T-helper 1 cell (primary cell): ENCODE measurements around the gene TGM2.
"Not testable (repeated sequence)": the region's sequence is repeated elsewhere in the genome, so short reads cannot be mapped to it uniquely, and the experiment has no call there.

Experiments
- DNase-seq, 5 donors: peaks; one replicate each; pipeline ENCODE4 v3.0.0-alpha.2; 2012 to 2020

Gene TGM2

DNA sequence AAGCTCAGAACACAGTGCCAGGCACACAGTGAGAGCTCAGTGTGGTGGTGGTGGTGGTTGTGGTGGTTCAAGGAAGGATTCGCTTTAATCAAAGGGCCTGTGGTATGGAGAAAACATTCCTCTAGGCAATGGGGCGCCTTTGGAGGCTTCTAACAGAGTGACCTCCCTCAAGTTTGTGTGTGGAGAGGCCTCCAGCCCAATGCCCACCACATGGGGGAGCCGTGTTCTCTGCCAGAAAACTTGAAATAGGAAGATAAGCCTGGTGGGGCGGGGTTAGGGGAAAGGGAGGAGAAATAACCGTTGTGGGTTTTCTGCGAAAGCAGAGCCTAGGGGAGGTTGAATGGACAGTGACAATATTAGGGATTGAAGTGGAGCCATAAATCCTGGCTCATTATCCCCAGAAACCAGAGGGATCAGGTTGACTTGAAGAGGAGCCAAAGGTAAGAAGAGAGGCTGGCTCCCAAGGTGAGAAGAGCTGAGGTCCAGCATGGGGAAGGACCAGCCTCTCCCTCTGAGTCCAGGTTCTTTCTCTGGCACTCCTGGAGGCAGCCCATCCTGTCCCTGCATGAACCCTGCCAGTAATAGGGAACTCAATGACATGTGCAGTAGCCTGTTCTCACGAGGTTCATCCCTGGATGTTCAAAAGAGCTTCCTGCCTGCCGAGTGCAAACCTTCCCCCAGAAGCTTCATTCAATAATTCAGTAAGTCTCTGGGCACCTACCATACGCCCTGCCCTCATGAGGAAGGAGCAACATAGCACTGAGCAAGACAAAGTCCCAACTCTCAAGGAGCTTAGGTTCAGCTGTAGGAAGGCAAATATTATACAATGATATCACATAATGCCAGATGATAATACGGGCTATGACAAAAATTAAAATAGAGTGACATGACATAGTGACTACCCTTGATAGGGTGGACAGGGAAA lies 51.4 kb downstream of the TGM2 start:
- peak in 1 of 5 donors; percentile 33 for DNase-seq

DNA sequence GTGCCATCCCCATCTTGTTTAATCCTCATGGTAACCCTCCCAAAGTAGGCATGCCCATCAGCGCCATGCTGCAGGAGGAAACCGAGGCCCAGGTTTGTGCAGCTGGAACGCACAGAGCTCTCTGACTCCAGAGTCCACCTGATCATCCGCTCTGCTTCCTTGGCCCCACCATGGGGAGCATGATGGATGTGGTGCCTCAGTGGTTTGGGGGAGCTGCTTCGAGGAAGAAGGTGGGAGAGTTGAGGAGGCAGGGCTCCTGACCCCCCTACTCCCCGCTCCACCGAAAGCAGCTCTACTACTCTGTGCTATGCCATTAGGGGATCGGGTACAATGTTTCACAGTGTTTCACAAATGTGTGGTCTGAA lies 52.2 kb downstream of the TGM2 start:
- no peak for DNase-seq

- DNase-seq, result no peak
These were observed 52.7 kb downstream of the TGM2 start for GRCh38 chr20:38112261-38112929.

DNA sequence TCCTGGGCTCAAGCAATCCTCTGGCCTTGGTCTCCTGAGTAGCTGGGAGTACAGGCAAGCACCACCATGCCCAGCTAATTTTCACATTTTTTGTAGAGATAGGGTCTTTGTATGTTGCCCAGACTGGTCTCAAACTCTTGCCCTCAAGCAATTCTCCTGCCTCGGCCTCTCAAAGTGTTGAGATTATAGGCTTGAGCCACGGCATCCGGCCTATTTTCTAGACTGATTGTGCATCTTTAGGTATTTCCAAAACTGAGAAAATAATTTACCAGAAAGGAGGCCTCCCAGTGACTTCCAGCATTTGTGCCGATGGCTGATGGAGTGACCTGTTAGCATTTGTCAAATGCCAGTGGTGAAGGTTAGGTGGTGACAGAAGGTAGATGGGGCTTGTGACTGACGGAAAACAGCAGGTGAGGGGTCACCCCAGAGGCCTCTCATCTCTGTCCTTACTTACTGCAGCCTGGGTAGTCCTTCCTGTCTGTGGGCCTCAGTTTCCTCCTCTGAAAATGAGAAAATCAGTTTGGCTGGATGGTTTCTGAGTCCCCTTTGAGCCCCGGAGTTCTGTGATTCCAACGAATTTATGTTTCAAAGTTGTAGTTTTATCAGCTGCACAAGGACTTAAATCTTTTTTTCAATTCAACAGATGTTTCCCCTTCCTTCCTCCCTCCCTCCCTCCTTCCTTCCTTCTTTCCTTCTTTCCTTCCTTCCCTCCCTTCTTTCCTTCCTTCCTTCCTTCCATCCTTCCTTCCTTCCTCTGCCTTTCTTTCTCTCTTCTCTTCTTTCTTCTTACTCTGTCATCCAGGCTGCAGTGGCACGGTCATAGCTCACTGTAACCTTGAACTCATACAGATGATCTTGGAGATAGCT lies 53.5 kb downstream of the TGM2 start:
- no peak for DNase-seq

DNA sequence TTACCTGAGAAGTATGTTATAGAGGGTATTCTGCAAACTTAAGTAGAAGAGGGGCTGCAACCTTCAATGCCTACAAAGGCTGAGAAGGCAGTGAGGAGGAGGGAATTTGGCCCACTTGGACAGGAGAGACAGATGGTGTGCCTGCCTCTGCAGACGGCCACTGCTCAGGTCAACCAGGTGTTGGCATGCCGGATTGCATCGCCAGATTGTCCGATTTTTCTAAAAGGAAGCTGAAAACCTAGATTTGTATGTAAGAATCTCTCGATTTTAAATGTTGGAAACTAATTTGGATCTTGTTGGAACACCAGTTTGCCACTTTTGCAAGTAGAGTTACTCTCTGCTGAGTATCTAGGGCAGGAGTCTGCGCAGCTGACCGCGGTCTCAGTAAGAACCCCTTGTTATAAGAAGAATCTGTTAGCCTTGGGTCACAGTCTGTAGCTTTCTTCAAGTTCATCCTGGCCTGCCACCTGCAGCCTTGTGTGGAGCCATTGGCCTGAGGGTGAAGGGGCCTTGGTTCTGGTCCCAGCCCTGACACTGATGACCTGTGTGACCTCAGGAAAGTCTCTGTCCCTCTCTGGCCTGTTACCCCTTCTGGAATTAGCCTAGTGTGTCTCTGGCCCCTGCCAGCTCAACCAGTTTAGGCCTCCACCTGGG lies 54.4 kb downstream of the TGM2 start:
- DNase-seq, result no peak

DNA sequence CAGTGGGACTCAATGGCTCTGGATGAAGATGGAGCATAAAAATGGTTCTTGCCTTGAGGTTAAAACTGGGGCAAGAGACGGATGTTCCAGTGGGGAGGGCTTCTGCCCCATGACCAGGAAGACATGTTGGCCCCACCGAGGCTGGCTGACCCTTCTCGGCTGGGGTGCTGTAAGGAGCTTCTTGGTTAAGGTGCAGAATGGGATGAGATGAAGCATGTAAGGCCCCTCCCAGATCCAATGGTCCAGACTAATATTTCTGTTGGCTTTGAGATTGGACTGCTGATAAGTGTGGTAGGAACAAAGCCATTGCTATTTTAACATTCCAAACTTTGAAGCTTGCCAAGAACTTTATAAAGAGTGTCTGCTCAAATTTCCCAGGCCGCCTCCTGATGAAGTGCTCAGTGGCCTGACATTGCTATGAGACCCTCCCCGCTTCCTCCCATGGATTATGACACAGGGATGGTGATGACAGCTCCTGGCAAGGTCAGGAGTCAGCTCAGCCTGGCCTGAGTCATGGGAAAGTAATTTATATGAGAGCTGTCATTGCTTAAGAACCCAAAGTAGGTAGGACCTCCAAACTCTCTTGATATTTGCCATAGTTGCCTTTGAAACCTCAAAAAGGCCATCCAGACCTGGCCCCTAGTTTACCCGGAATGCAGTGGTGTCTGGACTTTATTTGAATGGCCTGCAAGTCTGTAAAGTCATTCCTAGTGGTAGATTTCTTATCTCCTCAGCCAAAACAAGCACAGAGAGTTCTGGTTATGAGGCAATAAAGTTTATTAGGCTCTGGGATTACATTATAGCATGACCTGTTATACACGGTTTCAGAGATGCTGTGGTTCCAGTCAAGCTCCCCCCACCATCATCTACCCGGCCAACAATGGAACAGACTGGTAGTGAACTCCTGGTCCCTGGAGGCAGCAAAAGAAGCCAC lies 55.2 kb downstream of the TGM2 start:
- no peak for DNase-seq

GRCh38 chr20:38108986-38109541 lies 56.0 kb downstream of the TGM2 start:
- DNase-seq, result no peak

DNA sequence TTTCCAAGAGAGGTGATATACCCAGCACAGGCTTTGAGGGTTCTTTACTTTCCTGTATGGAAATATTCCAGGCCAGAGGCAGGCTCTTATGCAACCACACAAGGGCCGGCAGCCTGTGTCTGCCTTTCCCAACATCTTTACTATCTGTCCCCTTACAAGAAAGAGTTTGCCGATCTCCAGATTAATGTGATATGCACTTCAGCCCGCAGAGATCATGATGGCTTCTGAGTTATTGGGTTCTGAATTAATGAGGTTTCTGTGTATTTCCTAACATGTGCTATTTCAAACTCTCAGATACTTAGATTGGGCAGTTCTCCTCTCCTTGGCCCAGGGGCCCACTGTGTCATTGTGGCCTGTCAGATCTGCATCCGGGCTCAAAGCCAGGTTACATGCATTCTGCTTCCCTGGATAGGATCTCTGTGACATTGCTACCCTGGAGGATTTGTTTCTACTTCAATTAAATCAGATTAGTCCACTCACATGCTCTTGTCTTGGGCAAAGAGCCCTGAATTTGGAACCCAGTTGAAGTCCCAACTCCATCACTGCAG lies 56.6 kb downstream of the TGM2 start:
- DNase-seq, result no peak

- not testable (repeated sequence) for DNase-seq
These were observed 57.2 kb downstream of the TGM2 start for GRCh38 chr20:38107916-38108315.

DNA sequence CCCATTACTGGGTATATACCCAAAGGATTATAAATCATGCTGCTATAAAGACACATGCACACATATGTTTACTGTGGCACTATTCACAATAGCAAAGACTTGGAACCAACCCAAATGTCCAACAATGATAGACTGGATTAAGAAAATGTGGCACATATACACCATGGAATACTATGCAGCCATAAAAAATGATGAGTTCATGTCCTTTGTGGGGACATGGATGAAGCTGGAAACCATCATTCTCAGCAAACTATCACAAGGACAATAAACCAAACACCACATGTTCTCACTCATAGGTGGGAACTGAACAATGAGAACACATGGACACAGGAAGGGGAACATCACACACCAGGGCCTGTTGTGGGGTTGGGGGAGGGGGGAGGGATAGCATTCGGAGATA lies 57.7 kb downstream of the TGM2 start:
- not testable (repeated sequence) for DNase-seq

DNA sequence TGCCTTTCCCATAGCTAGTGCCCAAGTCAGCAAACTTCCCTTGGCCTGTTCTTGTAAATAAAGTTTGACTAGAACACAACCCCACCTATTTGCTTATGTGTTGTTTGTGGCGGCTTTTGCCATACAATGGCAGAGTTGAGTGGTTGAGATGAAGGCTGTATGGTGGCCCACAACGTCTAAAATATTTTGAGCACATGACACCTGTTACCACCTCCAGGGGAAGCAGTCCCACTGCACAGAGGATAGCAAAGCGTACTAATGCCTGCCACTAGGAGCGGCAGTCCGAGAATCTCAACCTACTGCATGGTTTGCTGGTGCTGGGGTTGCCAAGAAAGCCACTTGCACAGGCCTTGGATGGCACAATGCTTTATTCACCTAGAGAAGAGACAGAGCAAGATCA lies 58.6 kb downstream of the TGM2 start:
- no peak for DNase-seq

GRCh38 chr20:38104285-38104684 lies 60.8 kb downstream of the TGM2 start:
- DNase-seq, result no peak

DNA sequence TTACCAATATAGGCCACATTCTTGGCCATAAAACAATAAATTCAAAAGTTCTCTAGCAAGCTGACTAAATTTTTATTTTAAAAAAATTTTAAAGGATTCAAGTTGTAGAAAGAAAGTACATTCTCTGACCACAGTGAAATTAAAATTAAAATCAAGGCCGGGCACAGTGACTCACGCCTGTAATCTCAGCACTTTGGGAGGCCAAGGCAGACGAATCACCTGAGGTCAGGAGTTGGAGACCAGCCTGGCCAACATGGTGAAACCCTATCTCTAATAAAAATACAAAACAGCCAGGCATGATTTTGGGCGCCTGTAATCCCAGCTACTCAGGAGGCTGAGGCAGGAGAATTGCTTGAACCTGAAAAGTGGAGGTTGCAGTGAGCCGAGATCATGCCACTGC lies 62.9 kb downstream of the TGM2 start:
- not testable (repeated sequence) for DNase-seq

DNA sequence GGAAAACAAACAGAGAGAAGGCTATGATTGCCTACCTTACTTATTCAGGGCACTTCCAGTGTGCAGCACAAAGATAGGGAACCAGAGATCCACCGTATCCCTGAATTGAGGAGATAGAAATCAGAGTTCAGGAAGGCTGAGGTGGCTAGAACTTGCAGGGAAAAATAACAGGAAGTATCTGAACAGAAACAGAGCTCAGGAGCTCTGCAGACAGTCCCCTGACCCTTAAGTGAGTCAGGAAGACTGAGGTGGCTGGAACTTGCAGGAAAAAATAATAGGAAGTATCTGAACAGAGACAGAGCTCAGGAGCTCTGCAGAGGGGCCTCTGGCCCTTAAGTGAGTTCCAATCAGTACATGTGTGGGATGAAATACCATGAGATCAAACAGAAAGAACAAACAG lies 66.1 kb downstream of the TGM2 start:
- no peak for DNase-seq

- DNase-seq, result no peak
These were observed 69.9 kb downstream of the TGM2 start for GRCh38 chr20:38095017-38095686.

DNA sequence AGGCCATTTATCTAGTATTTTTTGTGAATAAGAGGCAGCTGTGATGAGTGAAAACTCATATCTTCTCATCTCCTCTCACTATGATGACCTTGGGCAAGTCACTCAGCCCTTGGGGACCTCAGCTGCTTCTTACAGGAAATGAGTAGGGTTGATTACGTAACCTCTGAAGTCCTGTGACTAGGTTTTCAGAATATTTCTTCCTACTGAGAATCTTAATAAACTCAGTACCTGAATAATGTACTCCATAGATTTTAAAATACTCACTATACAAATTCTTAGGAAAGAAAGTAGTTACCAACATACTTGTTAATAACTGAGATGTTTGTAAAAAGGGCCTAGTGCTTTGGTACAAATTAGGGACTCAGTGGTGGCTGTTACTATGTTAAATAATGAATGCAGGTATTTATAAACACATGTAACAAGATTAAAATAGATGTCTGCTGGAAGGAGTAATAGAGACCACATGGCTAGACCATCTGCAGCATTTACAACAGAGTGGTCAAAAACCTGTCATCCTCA lies 70.6 kb downstream of the TGM2 start:
- DNase-seq, result peak in 2 of 5 donors; percentile 9 to 78

GRCh38 chr20:38093641-38094077 lies 71.4 kb downstream of the TGM2 start:
- DNase-seq, result no peak

DNA sequence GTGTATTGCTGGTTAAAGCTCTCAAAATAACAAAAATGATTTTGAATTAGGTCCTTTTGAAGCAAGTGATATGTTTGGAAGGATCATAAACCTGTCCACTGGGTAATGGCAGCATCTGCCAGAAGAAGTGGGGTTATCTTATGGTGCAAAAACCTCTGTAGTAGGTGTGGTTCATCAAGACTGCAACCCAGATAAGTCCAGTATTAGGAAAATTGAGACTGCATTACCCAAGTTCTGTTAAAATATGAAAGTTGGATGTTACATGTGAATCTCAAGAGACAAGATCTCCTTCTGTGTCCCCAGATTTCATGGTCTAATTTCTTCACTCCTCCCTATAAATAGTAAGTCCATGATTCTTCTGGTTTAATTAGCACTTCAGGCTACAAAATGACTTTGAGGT lies 72.2 kb downstream of the TGM2 start:
- DNase-seq, result no peak

- no peak for DNase-seq
These were observed 72.7 kb downstream of the TGM2 start for GRCh38 chr20:38092260-38092857.
